ENCODE results near the gene MTFMT.

MTFMT gene

GRCh38 chr15:64997066-64997465 lies 32.4 kb downstream of the MTFMT start:
- ChIA-PET POLR2A (ENCODE audit: low non-redundant PET) (no interaction called here), CTCF (interaction anchor here (0.6 kb wide), 1 partner anchor 10 kb away, joined by 3 read pairs; no protein-coding TSS in a partner anchor)
- no peak for DNase-seq (ENCODE audit: low spot score)
- H3K27ac ChIP-seq = no peak overlapping the region
- TF ChIP-seq CTCF (conservative IDR thresholded peaks at IDR 0.05; ENCODE audit: low read depth) = no peak

DNA sequence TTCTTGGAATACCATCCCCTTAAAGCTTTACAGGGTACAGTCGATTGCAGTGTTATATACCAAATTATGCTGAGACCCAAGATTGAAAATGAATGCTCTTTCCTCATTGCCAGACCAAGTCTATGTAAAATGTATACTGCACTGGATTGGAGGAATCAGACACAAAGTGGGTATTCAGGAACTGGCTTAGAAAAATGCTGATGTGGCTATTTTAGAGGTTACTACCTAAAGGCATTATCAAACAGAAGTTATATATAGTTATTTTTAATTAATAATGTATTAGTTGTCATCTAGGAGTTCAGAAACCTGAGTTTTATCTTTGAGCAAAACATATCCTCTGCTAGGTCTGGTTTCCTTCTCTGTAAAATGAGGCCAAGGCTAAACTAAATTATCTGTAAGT lies 36.1 kb downstream of the MTFMT start:
- TF ChIP-seq CTCF (conservative IDR thresholded peaks at IDR 0.05; ENCODE audit: low read depth) = no peak
- DNase-seq (ENCODE audit: low spot score) = no peak
- H3K27ac ChIP-seq = no peak overlapping the region
- POLR2A ChIA-PET (ENCODE audit: low non-redundant PET) = no interaction called here
- CTCF ChIA-PET = interaction anchor here (0.6 kb wide), 2 partner anchors 21 to 371 kb away, joined by 5 to 8 read pairs; no protein-coding TSS in a partner anchor

- TF ChIP-seq CTCF (conservative IDR thresholded peaks at IDR 0.05; ENCODE audit: low read depth) = no peak
- ChIA-PET CTCF (interaction anchor here (0.6 kb wide), 2 partner anchors 103 to 259 kb away, joined by 3 to 4 read pairs; no protein-coding TSS in a partner anchor), POLR2A (ENCODE audit: low non-redundant PET) (no interaction called here)
- H3K27ac ChIP-seq = no peak overlapping the region
- no peak for DNase-seq (ENCODE audit: low spot score)
Observed at GRCh38 chr15:64991536-64992135, 37.8 kb downstream of the MTFMT start.

GRCh38 chr15:64990168-64990470 lies 39.3 kb downstream of the MTFMT start:
- H3K27ac ChIP-seq = peak overlapping the region; percentile 80
- CTCF ChIA-PET = no interaction called here
- POLR2A ChIA-PET (ENCODE audit: low non-redundant PET) = no interaction called here
- TF ChIP-seq CTCF (conservative IDR thresholded peaks at IDR 0.05; ENCODE audit: low read depth) = no peak
- no peak for DNase-seq (ENCODE audit: low spot score)

DNA sequence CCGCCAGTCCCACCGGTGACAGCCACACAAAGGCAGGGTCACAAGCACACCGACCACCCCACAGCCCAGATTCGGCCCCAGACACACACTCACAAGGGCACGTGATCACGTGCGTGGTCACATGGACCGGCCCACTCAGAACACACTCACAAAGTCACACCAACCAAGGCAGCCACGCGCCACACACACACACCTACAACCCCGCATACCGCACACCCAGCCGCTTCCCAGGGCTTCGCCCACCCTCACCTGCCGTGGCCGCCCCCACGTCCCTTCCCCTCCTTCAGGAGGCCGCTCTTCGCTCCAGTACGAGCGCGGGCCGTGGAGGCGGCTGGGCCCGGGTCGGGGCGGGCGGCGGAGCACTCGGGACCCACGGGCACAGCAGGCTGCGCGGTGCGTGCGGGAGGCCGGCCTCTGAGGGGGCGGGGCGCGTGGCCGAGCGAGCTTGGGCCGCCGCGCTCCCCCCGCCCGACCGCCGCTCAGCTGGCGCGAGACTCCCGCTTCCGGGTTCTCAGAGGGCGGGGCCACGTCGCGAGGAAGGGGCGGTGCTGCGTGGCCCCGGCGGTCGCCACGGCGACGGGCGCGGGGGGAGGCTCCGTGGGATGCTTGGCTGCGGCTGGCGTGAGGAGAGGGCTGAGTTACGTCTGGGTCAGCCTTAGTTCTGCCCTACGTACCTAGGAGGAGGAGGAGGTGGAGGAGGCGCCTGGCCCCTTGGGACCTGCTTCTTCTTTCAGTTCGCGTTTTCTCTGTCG lies 39.8 kb downstream of the MTFMT start, which contains the start of gene SPG21:
Gene SPG21, minus strand, starts transcription at position 499 of the 752 bp plus-strand sequence. CDS start 6,345 bp downstream, outside the sequence.
- no peak for TF ChIP-seq CTCF (conservative IDR thresholded peaks at IDR 0.05; ENCODE audit: low read depth)
- DNase-seq (ENCODE audit: low spot score) = peak; percentile 97
- CTCF ChIA-PET = interaction anchor here (0.6 kb wide), 3 partner anchors 29 to 233 kb away, joined by 3 to 4 read pairs (median 4); no protein-coding TSS in a partner anchor
- POLR2A ChIA-PET (ENCODE audit: low non-redundant PET) = interaction anchor here (0.5 to 0.7 kb wide), 3 partner anchors 12 to 157 kb away, joined by 3 to 6 read pairs (median 4); no protein-coding TSS in a partner anchor
- peak within 1 kb of the TSS; percentile 80 for H3K27ac ChIP-seq

- TF ChIP-seq CTCF (conservative IDR thresholded peaks at IDR 0.05; ENCODE audit: low read depth) = no peak
- CTCF ChIA-PET = interaction anchor here (0.5 to 0.7 kb wide), 3 partner anchors 10 to 161 kb away, joined by 3 to 4 read pairs (median 3); no protein-coding TSS in a partner anchor
- no peak overlapping the region for H3K27ac ChIP-seq
- POLR2A ChIA-PET (ENCODE audit: low non-redundant PET) = no interaction called here
- DNase-seq (ENCODE audit: low spot score) = no peak
Observed at GRCh38 chr15:64987136-64987535, 42.3 kb downstream of the MTFMT start.
